ENCODE results near the gene SGSH.

SGSH gene

GRCh38 chr17:80261895-80262279 is 41.8 kb upstream of the SGSH start:
- Histone ChIP-seq H3K79me2 (ENCODE audit: insufficient read depth, low read length) (peaks cover 42% of the 10 kb centered on the region), H3K9ac (ENCODE audit: low read depth, low read length, poor library complexity, severe bottlenecking) (peak overlapping the region; percentile 98), H3K4me1 (ENCODE audit: insufficient read depth, low read length, poor library complexity, severe bottlenecking) (peaks cover 34% of the 10 kb centered on the region), H4K20me1 (ENCODE audit: insufficient read depth, low read length, poor library complexity, severe bottlenecking) (peaks cover 7% of the 10 kb centered on the region), H3K9me3 (ENCODE audit: insufficient read depth, low read depth, low read length) (no peaks in the 10 kb centered on the region), H3K36me3 (ENCODE audit: insufficient read depth, low read length) (no peaks in the 10 kb centered on the region), H2AFZ (ENCODE audit: low read length) (no peak overlapping the region), H3F3A (ENCODE audit: low read depth) (peaks cover 12% of the 10 kb centered on the region), H3K4me2 (ENCODE audit: low read depth, low read length, poor library complexity, severe bottlenecking) (peak overlapping the region; percentile 95), H3K27me3 (ENCODE audit: insufficient read depth, low read length, poor library complexity, severe bottlenecking) (no peaks in the 10 kb centered on the region), H3K4me3 (ENCODE audit: low read length, poor library complexity, severe bottlenecking) (peak overlapping the region; percentile 99), H3K9me2 (replicated peaks; ENCODE audit: low read depth, low read length) (no peaks in the 10 kb centered on the region)
- TF ChIP-seq CTCF (conservative IDR thresholded peaks at IDR 0.05; ENCODE audit: low read length) (no peak), EZH2phosphoT487 (IDR thresholded peaks at IDR 0.05; ENCODE audit: borderline replicate concordance) (no peak)

GRCh38 chr17:80261159-80261894 is 41.2 kb upstream of the SGSH start:
- Histone ChIP-seq H3K9ac (ENCODE audit: low read depth, low read length, poor library complexity, severe bottlenecking) (peak overlapping the region; percentile 98), H4K20me1 (ENCODE audit: insufficient read depth, low read length, poor library complexity, severe bottlenecking) (peaks cover 7% of the 10 kb centered on the region), H3K27me3 (ENCODE audit: insufficient read depth, low read length, poor library complexity, severe bottlenecking) (no peaks in the 10 kb centered on the region), H3K4me3 (ENCODE audit: low read length, poor library complexity, severe bottlenecking) (peak overlapping the region; percentile 99), H3K9me2 (replicated peaks; ENCODE audit: low read depth, low read length) (no peaks in the 10 kb centered on the region), H3K9me3 (ENCODE audit: insufficient read depth, low read depth, low read length) (no peaks in the 10 kb centered on the region), H3K4me1 (ENCODE audit: insufficient read depth, low read length, poor library complexity, severe bottlenecking) (peaks cover 34% of the 10 kb centered on the region), H3K4me2 (ENCODE audit: low read depth, low read length, poor library complexity, severe bottlenecking) (peak overlapping the region; percentile 95), H3F3A (ENCODE audit: low read depth) (peaks cover 12% of the 10 kb centered on the region), H3K79me2 (ENCODE audit: insufficient read depth, low read length) (peaks cover 42% of the 10 kb centered on the region), H3K36me3 (ENCODE audit: insufficient read depth, low read length) (no peaks in the 10 kb centered on the region), H2AFZ (ENCODE audit: low read length) (peak overlapping the region; percentile 88)
- TF ChIP-seq CTCF (conservative IDR thresholded peaks at IDR 0.05; ENCODE audit: low read length) (no peak), EZH2phosphoT487 (IDR thresholded peaks at IDR 0.05; ENCODE audit: borderline replicate concordance) (no peak)

GRCh38 chr17:80260791-80261158 is 40.6 kb upstream of the SGSH start, which contains the start of gene RNF213:
TSS of gene RNF213 (plus strand) at chr17:80260852. CDS start at chr17:80263682, 2,830 bp downstream.
- TF ChIP-seq EZH2phosphoT487 (IDR thresholded peaks at IDR 0.05; ENCODE audit: borderline replicate concordance) = no peak
- TF ChIP-seq CTCF (conservative IDR thresholded peaks at IDR 0.05; ENCODE audit: low read length) = no peak
- Histone ChIP-seq H2AFZ (ENCODE audit: low read length) (peak within 1 kb of the TSS; percentile 88), H3K4me1 (ENCODE audit: insufficient read depth, low read length, poor library complexity, severe bottlenecking) (peaks cover 31% of the 10 kb centered on the region)

More at GRCh38 chr17:80260791-80261158, 40.6 kb upstream of the SGSH start, which contains the start of gene RNF213:
- H3F3A ChIP-seq (ENCODE audit: low read depth) = peaks cover 12% of the 10 kb centered on the region
- H3K27me3 ChIP-seq (ENCODE audit: insufficient read depth, low read length, poor library complexity, severe bottlenecking) = no peaks in the 10 kb centered on the region
- H3K4me2 ChIP-seq (ENCODE audit: low read depth, low read length, poor library complexity, severe bottlenecking) = peak within 1 kb of the TSS; percentile 95
- peaks cover 37% of the 10 kb centered on the region for H3K79me2 ChIP-seq (ENCODE audit: insufficient read depth, low read length)
- H3K9ac ChIP-seq (ENCODE audit: low read depth, low read length, poor library complexity, severe bottlenecking) = peak within 1 kb of the TSS; percentile 98
- no peaks in the 10 kb centered on the region for H3K9me2 ChIP-seq (replicated peaks; ENCODE audit: low read depth, low read length)
- H3K36me3 ChIP-seq (ENCODE audit: insufficient read depth, low read length) = no peaks in the 10 kb centered on the region
- H4K20me1 ChIP-seq (ENCODE audit: insufficient read depth, low read length, poor library complexity, severe bottlenecking) = peaks cover 7% of the 10 kb centered on the region
- no peaks in the 10 kb centered on the region for H3K9me3 ChIP-seq (ENCODE audit: insufficient read depth, low read depth, low read length)
- peak within 1 kb of the TSS; percentile 99 for H3K4me3 ChIP-seq (ENCODE audit: low read length, poor library complexity, severe bottlenecking)
